Stomach (tissue), 4 donors: ENCODE data around the gene ATL2.

Source experiments
- POLR2A ChIP-seq, 4 donors: fragments of 450-650 bp; IDR thresholded peaks; one replicate each; pipeline ENCODE4 v1.6.1; 2016; ENCODE audit warnings: antibody characterized with exemption in 4 of 4, control low read depth in 2 of 4, mild to moderate bottlenecking in 1 of 4, moderate library complexity in 1 of 4
- TF ChIP-seq, protein P1 (sequence below), 7 experiments: fragments of 450-650 bp in 4 of 7; fragments of 200-600 bp in 3 of 7; sonication (generic) in 3 of 7; IDR thresholded peaks; one replicate each; pipeline ENCODE4 v1.5.1; 2016 to 2019; ENCODE audit warnings: antibody characterized with exemption in 7 of 7, control low read depth in 2 of 7, mild to moderate bottlenecking in 1 of 7

DNA sequence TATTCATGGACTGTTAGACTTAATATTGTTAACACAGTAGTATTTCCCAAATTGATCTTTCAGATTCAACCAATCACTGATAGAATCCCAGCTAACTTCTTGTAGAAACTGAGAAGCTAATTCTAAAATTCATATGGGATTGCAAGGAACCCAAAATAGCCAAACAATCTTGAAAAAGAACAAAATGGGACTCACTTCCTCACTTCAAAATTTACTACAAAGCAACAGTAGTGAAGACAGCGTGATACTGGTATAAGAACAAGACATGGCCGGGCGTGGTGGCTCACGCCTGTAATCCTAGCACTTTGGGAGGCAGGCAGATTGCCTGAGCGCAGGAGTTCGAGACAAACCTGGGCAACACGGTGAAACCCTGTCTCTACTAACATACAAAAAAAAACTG is 46.3 kb downstream of the ATL2 start:
- TF ChIP-seq, protein P1, sequence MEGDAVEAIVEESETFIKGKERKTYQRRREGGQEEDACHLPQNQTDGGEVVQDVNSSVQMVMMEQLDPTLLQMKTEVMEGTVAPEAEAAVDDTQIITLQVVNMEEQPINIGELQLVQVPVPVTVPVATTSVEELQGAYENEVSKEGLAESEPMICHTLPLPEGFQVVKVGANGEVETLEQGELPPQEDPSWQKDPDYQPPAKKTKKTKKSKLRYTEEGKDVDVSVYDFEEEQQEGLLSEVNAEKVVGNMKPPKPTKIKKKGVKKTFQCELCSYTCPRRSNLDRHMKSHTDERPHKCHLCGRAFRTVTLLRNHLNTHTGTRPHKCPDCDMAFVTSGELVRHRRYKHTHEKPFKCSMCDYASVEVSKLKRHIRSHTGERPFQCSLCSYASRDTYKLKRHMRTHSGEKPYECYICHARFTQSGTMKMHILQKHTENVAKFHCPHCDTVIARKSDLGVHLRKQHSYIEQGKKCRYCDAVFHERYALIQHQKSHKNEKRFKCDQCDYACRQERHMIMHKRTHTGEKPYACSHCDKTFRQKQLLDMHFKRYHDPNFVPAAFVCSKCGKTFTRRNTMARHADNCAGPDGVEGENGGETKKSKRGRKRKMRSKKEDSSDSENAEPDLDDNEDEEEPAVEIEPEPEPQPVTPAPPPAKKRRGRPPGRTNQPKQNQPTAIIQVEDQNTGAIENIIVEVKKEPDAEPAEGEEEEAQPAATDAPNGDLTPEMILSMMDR (IDR thresholded peaks at IDR 0.05) = no peak
- TF ChIP-seq POLR2A (IDR thresholded peaks at IDR 0.05) = no peak
